PC-9 (cell line): ENCODE measurements around the gene SRGAP1.

ENCODE experiments used
- CTCF ChIP-seq: fragments of 200-600 bp; sonication (generic); conservative IDR thresholded peaks from 2 replicates; pipeline ENCODE4 v1.6.1; 2017; ENCODE audit warnings: mixed run types, antibody characterized with exemption, mild to moderate bottlenecking, moderate library complexity
- EZH2 ChIP-seq: fragments of 200-600 bp; sonication (generic); IDR thresholded peaks from 2 replicates; pipeline ENCODE4 v1.8.0; 2017; ENCODE audit warnings: antibody characterized with exemption, low read depth

GRCh38 chr12:63978519-63978918 lies 134.0 kb downstream of the SRGAP1 start:
- TF ChIP-seq CTCF: no peak
- no peak for TF ChIP-seq EZH2
